ENCODE results near the gene SPATA6L. TPM values are rescaled to one million over a fixed set of nuclear protein-coding genes. Genes with fewer than 3 reads are reported as not detected.
"Not testable (repeated sequence)": the region's sequence is repeated elsewhere in the genome, so short reads cannot be mapped to it uniquely, and the experiment has no call there.

The SPATA6L gene
- total and polyA plus RNA-seq, 7 donors, result 1.4 to 3.3 (median 2.0) TPM

- TF ChIP-seq POLR2A (IDR thresholded peaks at IDR 0.05) (no peak), POLR2AphosphoS5 (IDR thresholded peaks at IDR 0.05) (no peak), CTCF (IDR thresholded peaks at IDR 0.05) (no peak), EP300 (IDR thresholded peaks at IDR 0.05) (no peak)
- Histone ChIP-seq H3K9me3 (no peaks in the 10 kb centered on the region), H3K27me3 (no peaks in the 10 kb centered on the region), H3K27ac (peak overlapping the region; percentile 81 to 89 (median 88)), H3K36me3 (no peaks in the 10 kb centered on the region), H3K4me3 (peak overlapping the region; percentile 85 to 98 (median 92)), H3K4me1 (peaks cover 0 to 43% (median 17%) of the 10 kb centered on the region in 4 donors)
- intact Hi-C loops (cut with DNase I), result loop anchor here (1.0 to 10.0 kb wide), 3 partner anchors 18 to 1137 kb away; partner anchors contain the start of genes AK3, CDC37L1 and RFX3
- DNase-seq, result no peak
- WGBS, 2 donors, result 23 to 50% methylated on average over 5 of the region's 5 CpGs
Observed at GRCh38 chr9:4661611-4662010, 4.7 kb downstream of the SPATA6L start.

DNA sequence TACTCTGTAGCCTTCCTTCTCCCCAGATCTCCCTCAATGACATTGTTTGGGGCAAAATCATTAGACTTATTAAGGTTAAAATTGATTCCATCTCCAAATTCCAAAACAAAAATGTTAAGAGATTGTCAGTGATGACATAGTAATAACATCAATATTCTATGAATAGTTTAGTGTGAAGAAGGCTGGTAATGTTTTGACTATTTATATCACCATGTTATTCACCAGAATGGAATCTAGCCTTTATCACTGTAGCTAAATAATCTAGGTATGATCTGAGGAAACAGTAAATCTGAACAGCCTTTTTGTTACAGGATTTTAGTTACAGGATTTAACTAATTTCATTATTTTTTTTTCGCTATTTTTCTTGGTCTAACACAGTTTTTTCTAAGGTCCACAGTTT is 5.1 kb downstream of the SPATA6L start:
- 74 to 97% methylated on average over 1 of the region's 1 CpG for WGBS, 2 donors
- Histone ChIP-seq H3K27ac (no peak overlapping the region), H3K9me3 (no peaks in the 10 kb centered on the region), H3K36me3 (no peaks in the 10 kb centered on the region), H3K27me3 (no peaks in the 10 kb centered on the region), H3K4me3 (no peak overlapping the region), H3K4me1 (peaks cover 0 to 41% (median 16%) of the 10 kb centered on the region in 4 donors)
- intact Hi-C loops (cut with DNase I), result loop anchor here (10.0 kb wide), 1 partner anchor 1136 kb away; the partner anchor contains the start of gene RFX3
- TF ChIP-seq CTCF (IDR thresholded peaks at IDR 0.05) (no peak), EP300 (IDR thresholded peaks at IDR 0.05) (no peak), POLR2A (IDR thresholded peaks at IDR 0.05) (no peak), POLR2AphosphoS5 (IDR thresholded peaks at IDR 0.05) (no peak)
- DNase-seq, result no peak

DNA sequence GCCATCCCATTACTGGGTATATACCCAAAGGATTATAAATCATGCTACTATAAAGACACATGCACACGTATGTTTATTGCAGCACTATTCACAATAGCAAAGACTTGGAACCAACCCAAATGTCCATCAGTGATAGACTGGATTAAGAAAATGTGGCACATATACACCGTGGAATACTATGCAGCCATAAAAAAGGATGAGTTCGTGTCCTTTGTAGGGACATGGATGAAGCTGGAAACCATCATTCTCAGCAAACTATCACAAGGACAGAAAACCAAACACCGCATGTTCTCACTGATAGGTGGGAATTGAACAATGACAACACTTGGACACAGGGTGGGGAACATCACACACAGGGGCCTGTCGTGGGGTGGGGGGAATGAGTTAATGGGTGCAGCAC is 5.6 kb downstream of the SPATA6L start:
- DNase-seq, H3K36me3 ChIP-seq, H3K9me3 ChIP-seq, H3K27me3 ChIP-seq, H3K27ac ChIP-seq, H3K4me3 ChIP-seq: not testable (repeated sequence)
- peaks cover 0 to 38% (median 16%) of the 10 kb centered on the region in 4 donors for H3K4me1 ChIP-seq
- intact Hi-C loops (cut with DNase I), result loop anchor here (10.0 kb wide), 1 partner anchor 1136 kb away; the partner anchor contains the start of gene RFX3
- WGBS, 2 donors, result 91% methylated on average over 4 of the region's 5 CpGs

- H3K27ac ChIP-seq, result no peak overlapping the region
- DNase-seq, result no peak
- no peaks in the 10 kb centered on the region for H3K36me3 ChIP-seq
- intact Hi-C loops (cut with DNase I), result no loop called here
- no peaks in the 10 kb centered on the region for H3K27me3 ChIP-seq
- no peak overlapping the region for H3K4me3 ChIP-seq
- H3K9me3 ChIP-seq, result no peaks in the 10 kb centered on the region
- no peak for TF ChIP-seq CTCF (IDR thresholded peaks at IDR 0.05)
- H3K4me1 ChIP-seq, result peaks cover 0 to 9% (median 4%) of the 10 kb centered on the region in 4 donors
- 56 to 79% methylated on average over 4 of the region's 4 CpGs for WGBS, 2 donors
Observed at GRCh38 chr9:4657426-4658159, 8.7 kb downstream of the SPATA6L start.

GRCh38 chr9:4656621-4657020 is 9.7 kb downstream of the SPATA6L start:
- no peaks in the 10 kb centered on the region for H3K27me3 ChIP-seq
- intact Hi-C loops (cut with DNase I), result no loop called here
- H3K4me3 ChIP-seq, result no peak overlapping the region
- no peak for DNase-seq
- H3K4me1 ChIP-seq, result peaks cover 0 to 3% (median 1%) of the 10 kb centered on the region in 4 donors
- no peaks in the 10 kb centered on the region for H3K36me3 ChIP-seq
- H3K27ac ChIP-seq, result no peak overlapping the region
- 65 to 94% methylated on average over 3 of the region's 3 CpGs for WGBS, 2 donors
- no peaks in the 10 kb centered on the region for H3K9me3 ChIP-seq
- TF ChIP-seq EP300 (IDR thresholded peaks at IDR 0.05) (no peak), CTCF (IDR thresholded peaks at IDR 0.05) (no peak), POLR2AphosphoS5 (IDR thresholded peaks at IDR 0.05) (no peak), POLR2A (IDR thresholded peaks at IDR 0.05) (no peak)

DNA sequence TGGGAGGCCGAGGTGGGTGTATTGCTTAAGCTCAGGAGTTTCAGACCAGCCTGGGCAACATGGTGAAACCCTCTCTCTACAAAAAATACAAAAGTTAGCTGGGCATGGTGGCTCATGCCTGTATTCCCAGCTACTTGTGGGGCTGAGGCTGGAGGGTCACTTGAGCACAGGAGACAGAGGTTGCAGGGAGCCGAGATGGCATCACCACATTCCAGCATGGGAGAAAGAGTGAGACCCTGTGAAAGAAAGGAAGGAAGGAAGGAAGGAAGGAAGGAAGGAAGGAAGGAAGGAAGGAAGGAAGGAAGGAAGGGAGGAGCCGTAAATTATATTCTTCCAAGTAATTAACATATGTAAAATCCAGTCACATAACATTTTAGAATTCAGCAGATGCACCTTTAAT is 10.1 kb downstream of the SPATA6L start:
- H3K4me3 ChIP-seq, result not testable (repeated sequence)

More for the DNA sequence above, 10.1 kb downstream of the SPATA6L start:
- DNase-seq; H3K36me3 ChIP-seq; H3K27me3 ChIP-seq; intact Hi-C loops (cut with DNase I); H3K9me3 ChIP-seq; H3K4me1 ChIP-seq; H3K27ac ChIP-seq: not testable (repeated sequence)
- 90 to 95% methylated on average over 3 of the region's 3 CpGs for WGBS, 2 donors
